22Rv1 (cell line): ENCODE measurements around the gene GAPDH.

Experiments
- CTCF ChIP-seq: fragments of 450-650 bp; IDR thresholded peaks from 2 replicates; pipeline ENCODE4 v1.5.1; 2017; ENCODE audit warnings: mild to moderate bottlenecking
- ZFX ChIP-seq: fragments of 450-650 bp; IDR thresholded peaks from 2 replicates; pipeline ENCODE4 v1.6.1; 2017; ENCODE audit warnings: antibody characterized with exemption, borderline replicate concordance

GRCh38 chr12:6527711-6528110, 6.6 kb upstream of the GAPDH start:
- TF ChIP-seq CTCF (no peak), ZFX (no peak)
